ENCODE results near the gene JMY. TPM values are rescaled to one million over a fixed set of nuclear protein-coding genes. Genes with fewer than 3 reads are reported as not detected.

JMY gene
- total RNA-seq, 2 experiments from 2014 or later: 73.3 to 73.5 TPM

- Mint-ChIP-seq H3K27ac (peak overlapping the region; percentile 96), H3K4me1 (ENCODE audit: low read depth) (peaks cover 52% of the 10 kb centered on the region), H3K9me3 (no peaks in the 10 kb centered on the region), H3K27me3 (no peaks in the 10 kb centered on the region), H3K4me3 (peak overlapping the region; percentile 95), H3K36me3 (ENCODE audit: low read depth) (peaks cover 31% of the 10 kb centered on the region)
- ChIA-PET POLR2A (interaction anchor here (0.6 to 2.4 kb wide), 8 partner anchors 14 to 943 kb away, joined by 3 to 22 read pairs (median 4); partner anchors contain the start of genes AP3B1, ARSB, HOMER1 and TENT2), CTCF (interaction anchor here (0.6 to 1.3 kb wide), 2 partner anchors 12 to 213 kb away, joined by 3 read pairs; no protein-coding TSS in a partner anchor)
- intact Hi-C loops (cut with DNase I, micrococcal nuclease): loop anchor here (2.0 to 10.0 kb wide), 14 partner anchors 15 to 1746 kb away; partner anchors contain the start of genes ARSB (in 1 of the 2), DHFR (in 1 of the 2), FAM151B (in 1 of the 2) and HOMER1 (in 1 of the 2)
- Histone ChIP-seq H3K36me3 (ENCODE audit: insufficient read depth, low read length) (no peaks in the 10 kb centered on the region), H3K4me3 (ENCODE audit: low read length) (peak overlapping the region; percentile 65), H3K27me3 (ENCODE audit: control insufficient read depth in 1 of 2, insufficient read depth in 2 of 2, low read length in 2 of 2) (no peaks in the 10 kb centered on the region), H3K27ac (ENCODE audit: low read depth in 1 of 2, low read length in 2 of 2) (peak overlapping the region in 1 of 2 donors; percentile 89), H3K4me1 (ENCODE audit: insufficient read depth, low read length) (peaks cover 31% of the 10 kb centered on the region), H3K9me3 (ENCODE audit: control insufficient read depth in 1 of 2, insufficient read depth in 1 of 2, low read length in 2 of 2) (no peaks in the 10 kb centered on the region)
- DNase-seq (no peak), ATAC-seq (ENCODE audit: poor library complexity) (no peak)
- TF ChIP-seq, protein P1, sequence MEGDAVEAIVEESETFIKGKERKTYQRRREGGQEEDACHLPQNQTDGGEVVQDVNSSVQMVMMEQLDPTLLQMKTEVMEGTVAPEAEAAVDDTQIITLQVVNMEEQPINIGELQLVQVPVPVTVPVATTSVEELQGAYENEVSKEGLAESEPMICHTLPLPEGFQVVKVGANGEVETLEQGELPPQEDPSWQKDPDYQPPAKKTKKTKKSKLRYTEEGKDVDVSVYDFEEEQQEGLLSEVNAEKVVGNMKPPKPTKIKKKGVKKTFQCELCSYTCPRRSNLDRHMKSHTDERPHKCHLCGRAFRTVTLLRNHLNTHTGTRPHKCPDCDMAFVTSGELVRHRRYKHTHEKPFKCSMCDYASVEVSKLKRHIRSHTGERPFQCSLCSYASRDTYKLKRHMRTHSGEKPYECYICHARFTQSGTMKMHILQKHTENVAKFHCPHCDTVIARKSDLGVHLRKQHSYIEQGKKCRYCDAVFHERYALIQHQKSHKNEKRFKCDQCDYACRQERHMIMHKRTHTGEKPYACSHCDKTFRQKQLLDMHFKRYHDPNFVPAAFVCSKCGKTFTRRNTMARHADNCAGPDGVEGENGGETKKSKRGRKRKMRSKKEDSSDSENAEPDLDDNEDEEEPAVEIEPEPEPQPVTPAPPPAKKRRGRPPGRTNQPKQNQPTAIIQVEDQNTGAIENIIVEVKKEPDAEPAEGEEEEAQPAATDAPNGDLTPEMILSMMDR (IDR thresholded peaks at IDR 0.05): no peak
Observed at GRCh38 chr5:79237740-79238560, 2.0 kb downstream of the JMY start.

GRCh38 chr5:79240561-79240960 lies 4.6 kb downstream of the JMY start:
- Mint-ChIP-seq H3K27ac (peak overlapping the region; percentile 10), H3K4me3 (peak overlapping the region; percentile 73), H3K9me3 (no peaks in the 10 kb centered on the region), H3K4me1 (ENCODE audit: low read depth) (peaks cover 73% of the 10 kb centered on the region), H3K27me3 (no peaks in the 10 kb centered on the region), H3K36me3 (ENCODE audit: low read depth) (peaks cover 27% of the 10 kb centered on the region)
- no peaks in the 10 kb centered on the region for H3K27me3 ChIP-seq (ENCODE audit: control insufficient read depth in 1 of 2, insufficient read depth in 2 of 2, low read length in 2 of 2)
- peaks cover 35% of the 10 kb centered on the region for H3K4me1 ChIP-seq (ENCODE audit: insufficient read depth, low read length)
- POLR2A ChIA-PET: interaction anchor here (0.6 kb wide), 1 partner anchor 842 kb away, joined by 4 read pairs; no protein-coding TSS in a partner anchor
- intact Hi-C loops (cut with DNase I, micrococcal nuclease): loop anchor here in 1 of 2 experiments (5.0 kb wide), 1 partner anchor 37 kb away; no protein-coding TSS in a partner anchor
- no peak for ATAC-seq (ENCODE audit: poor library complexity)
- H3K27ac ChIP-seq (ENCODE audit: low read depth in 1 of 2, low read length in 2 of 2): no peak overlapping the region
- H3K9me3 ChIP-seq (ENCODE audit: control insufficient read depth in 1 of 2, insufficient read depth in 1 of 2, low read length in 2 of 2): no peaks in the 10 kb centered on the region
- CTCF ChIA-PET: no interaction called here
- no peaks in the 10 kb centered on the region for H3K36me3 ChIP-seq (ENCODE audit: insufficient read depth, low read length)
- TF ChIP-seq, protein P1 (IDR thresholded peaks at IDR 0.05): no peak
- H3K4me3 ChIP-seq (ENCODE audit: low read length): no peak overlapping the region
- no peak for DNase-seq

- intact Hi-C loops (cut with DNase I, micrococcal nuclease): loop anchor here in 1 of 2 experiments (5.0 kb wide), 1 partner anchor 36 kb away; no protein-coding TSS in a partner anchor
- Mint-ChIP-seq H3K9me3 (no peaks in the 10 kb centered on the region), H3K27me3 (no peaks in the 10 kb centered on the region), H3K36me3 (ENCODE audit: low read depth) (peaks cover 21% of the 10 kb centered on the region), H3K4me1 (ENCODE audit: low read depth) (peaks cover 80% of the 10 kb centered on the region), H3K27ac (no peak overlapping the region), H3K4me3 (peak overlapping the region; percentile 71)
- POLR2A ChIA-PET: no interaction called here
- Histone ChIP-seq H3K4me1 (ENCODE audit: insufficient read depth, low read length) (peaks cover 34% of the 10 kb centered on the region), H3K4me3 (ENCODE audit: low read length) (no peak overlapping the region), H3K9me3 (ENCODE audit: control insufficient read depth in 1 of 2, insufficient read depth in 1 of 2, low read length in 2 of 2) (no peaks in the 10 kb centered on the region), H3K27me3 (ENCODE audit: control insufficient read depth in 1 of 2, insufficient read depth in 2 of 2, low read length in 2 of 2) (no peaks in the 10 kb centered on the region), H3K27ac (ENCODE audit: low read depth in 1 of 2, low read length in 2 of 2) (no peak overlapping the region), H3K36me3 (ENCODE audit: insufficient read depth, low read length) (no peaks in the 10 kb centered on the region)
- ATAC-seq (ENCODE audit: poor library complexity): no peak
- CTCF ChIA-PET: no interaction called here
- TF ChIP-seq, protein P1 (IDR thresholded peaks at IDR 0.05): no peak
- DNase-seq: no peak
Observed at GRCh38 chr5:79241535-79241979, 5.6 kb downstream of the JMY start.

All from CD4-positive, alpha-beta T cell (primary cell).